Heart left ventricle (tissue), 16 donors: ENCODE data around the gene METTL17. TPM values are rescaled to one million over a fixed set of nuclear protein-coding genes. Genes with fewer than 3 reads are reported as not detected.

Experiments
- ATAC-seq, 4 donors: fragments of 200-7000 bp; cut with Tn5 transposase; one replicate each; pipeline ENCODE4 v1.9.1; 2020 to 2022; ENCODE audit warnings: moderate library complexity in 4 of 4, mild to moderate bottlenecking in 3 of 4, moderate number of reproducible peaks in 1 of 4
- DNase-seq, 5 donors: peaks; one replicate each; pipeline ENCODE4 v3.0.0-alpha.2; 2020
- H3K27ac ChIP-seq, 12 donors: fragments of 200-600 bp; sonication (generic) in 4 of 12; one replicate each; pipeline versions ENCODE4 v1.5.0 to v1.8.0; 2016 to 2022; ENCODE audit warnings: mild to moderate bottlenecking in 2 of 12
- H3K27me3 ChIP-seq, 9 donors: fragments of 200-600 bp; sonication (generic) in 2 of 9; one replicate each; pipeline versions ENCODE4 v1.5.1 to v1.8.0; 2016 to 2022; ENCODE audit warnings: mild to moderate bottlenecking in 3 of 9
- H3K36me3 ChIP-seq, 9 donors: fragments of 200-600 bp; sonication (generic) in 2 of 9; one replicate each; pipeline versions ENCODE4 v1.5.0 to v1.8.0; 2018 to 2022; ENCODE audit warnings: mild to moderate bottlenecking in 2 of 9
- H3K4me1 ChIP-seq, 12 donors: fragments of 200-600 bp; sonication (generic) in 4 of 12; one replicate each; pipeline versions ENCODE4 v1.5.0 to v1.8.0; 2016 to 2022; ENCODE audit warnings: mild to moderate bottlenecking in 3 of 12
- H3K4me3 ChIP-seq, 12 donors: fragments of 200-600 bp; sonication (generic) in 4 of 12; one replicate each; pipeline versions ENCODE4 v1.5.0 to v1.8.0; 2017 to 2022; ENCODE audit warnings: mild to moderate bottlenecking in 9 of 12, moderate library complexity in 4 of 12
- H3K9me3 ChIP-seq, 12 donors: fragments of 200-600 bp; sonication (generic) in 4 of 12; one replicate each; pipeline versions ENCODE4 v1.5.0 to v1.8.0; 2016 to 2022; ENCODE audit warnings: mild to moderate bottlenecking in 1 of 12
- CTCF ChIP-seq, 12 donors: fragments of 200-600 bp; sonication (generic) in 4 of 12; IDR thresholded peaks; one replicate each; pipeline versions ENCODE4 v1.5.0 to v1.8.0; 2018 to 2022; ENCODE audit warnings: antibody characterized with exemption in 12 of 12, mild to moderate bottlenecking in 5 of 12
- POLR2A ChIP-seq, 2 donors: fragments of 450-650 bp; IDR thresholded peaks; one replicate each; pipeline ENCODE4 v1.6.1; 2017; ENCODE audit warnings: antibody characterized with exemption in 2 of 2, mild to moderate bottlenecking in 2 of 2, moderate library complexity in 2 of 2
- WGBS, 4 donors: extraction: QIAGEN DNeasy Blood & Tissue Kit in 2 of 4; methylation state at CpG; one replicate each; pipeline versions ENCODE4 v1.1.5 to v1.1.7; 2013 to 2018; 5-methylcytosine and 5-hydroxymethylcytosine counted together
- intact Hi-C, 10 donors: fragments of 100-400 bp; cut with DNase I; formaldehyde crosslinking; loops; one replicate each; pipeline versions ENCODE4 v1.11.1 to v1.14.2; 2022
- microRNA-seq, 4 donors: library from miRNA; unstranded; fragments of <30 nt; microRNA quantifications; one replicate each; pipeline versions ENCODE4 to v1.2.0, GENCODE V29; 2017 to 2020
- polyA plus RNA-seq, 2 donors: library from polyadenylated mRNA; stranded (reverse); fragments of 200-250 nt; gene quantifications; one replicate each; pipeline ENCODE4 v1.2.3, GENCODE V29; 2013
- total RNA-seq, 9 donors: library from RNA; depleted of rRNA in 2 of 9; stranded (reverse); fragments of >200 nt in 2 of 9; fragmentation: NEBNext Ultra II Directional in 3 of 9; extraction: Animal tissue kit (Norgen Biotek cat#: 25700) in 3 of 9; gene quantifications; one replicate each; pipeline versions ENCODE4 v1.1.0 to v1.2.4, GENCODE V29; 2016 to 2023
- donor health status: ischemic (EF 13 %, LVEDD 7.1; RV severe dilation, severe dysfunction).
- donor health status: healthy with polysubstance abuse.
- donor health status: DM: no; HTN: yes; CAD: no.
- donor health status: DM: no; HTN: no; CAD: no.
- donor health status: ischemic (EF 25% LVEDD 6.9; RV normal size, moderate dysfunction).
- donor health status: ischemic (EF 25% LVEDD 5.7; RV mildly dilated, moderate dysfunction).
- donor health status: healthy.
- donor health status: DM: yes; HTN: yes; CAD: no.
- donor health status: ischemic (EF 35%, LVEDD 5.7; RV mildly dilated, moderate dysfunction).
- donor health status: nonischemic (EF 11% LVEDD 7.7; RV severe dilation, severe dysfunction).
- donor health status: DM: yes; HTN: yes; CAD: no.
- donor health status: PGD.
- donor health status: ischemic (EF 29% LVEDD 5.4; RV normal size, mild dysfunction).
- donor health status: nonischemic (EF 23%, LVEDD 6.1; RV moderate dilation, normal function).

METTL17 gene
- total and polyA plus RNA-seq, 11 donors: 31.3 to 59.5 (median 44.7) TPM

DNA sequence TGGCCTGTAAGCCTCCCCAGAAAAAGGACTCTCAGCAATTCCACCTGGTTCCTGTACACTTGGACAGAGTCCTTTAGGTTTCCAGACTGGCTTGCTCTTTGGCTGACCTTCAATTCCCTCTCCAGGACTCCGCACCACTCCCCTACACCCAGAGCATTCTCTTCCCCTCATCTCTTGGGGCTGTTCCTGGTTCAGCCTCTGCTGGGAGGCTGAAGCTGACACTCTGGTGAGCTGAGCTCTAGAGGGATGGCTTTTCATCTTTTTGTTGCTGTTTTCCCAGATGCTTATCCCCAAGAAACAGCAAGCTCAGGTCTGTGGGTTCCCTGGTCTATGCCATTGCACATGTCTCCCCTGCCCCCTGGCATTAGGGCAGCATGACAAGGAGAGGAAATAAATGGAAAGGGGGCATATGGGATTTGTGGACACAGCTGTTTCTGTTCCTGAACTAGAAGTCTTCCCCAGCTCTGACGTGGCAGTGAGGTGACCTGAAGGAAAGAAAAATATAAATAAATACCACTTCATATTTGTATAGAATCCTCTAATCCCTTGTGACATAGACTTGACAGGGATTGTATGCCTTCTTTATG lies 53.7 kb downstream of the METTL17 start:
- no peak overlapping the region for H3K4me3 ChIP-seq
- no peak for DNase-seq
- no peaks in the 10 kb centered on the region for H3K27me3 ChIP-seq
- intact Hi-C loops: loop anchor here in 5 of 10 donors (5.0 to 10.0 kb wide), 5 partner anchors 36 to 361 kb away; partner anchors contain the start of gene RNASE4 (in 1 of the 5)
- 22 to 45% (median 28%) methylated on average over 2 of the region's 2 CpGs for WGBS, 4 donors
- no peaks in the 10 kb centered on the region for H3K36me3 ChIP-seq
- H3K4me1 ChIP-seq: peaks cover 5 to 55% (median 31%) of the 10 kb centered on the region in 12 donors
- no peak for ATAC-seq
- TF ChIP-seq POLR2A (IDR thresholded peaks at IDR 0.05) (no peak), CTCF (IDR thresholded peaks at IDR 0.05) (no peak)
- peak overlapping the region in 9 of 12 donors; percentile 7 to 62 (median 38) for H3K27ac ChIP-seq
- no peaks in the 10 kb centered on the region for H3K9me3 ChIP-seq

DNA sequence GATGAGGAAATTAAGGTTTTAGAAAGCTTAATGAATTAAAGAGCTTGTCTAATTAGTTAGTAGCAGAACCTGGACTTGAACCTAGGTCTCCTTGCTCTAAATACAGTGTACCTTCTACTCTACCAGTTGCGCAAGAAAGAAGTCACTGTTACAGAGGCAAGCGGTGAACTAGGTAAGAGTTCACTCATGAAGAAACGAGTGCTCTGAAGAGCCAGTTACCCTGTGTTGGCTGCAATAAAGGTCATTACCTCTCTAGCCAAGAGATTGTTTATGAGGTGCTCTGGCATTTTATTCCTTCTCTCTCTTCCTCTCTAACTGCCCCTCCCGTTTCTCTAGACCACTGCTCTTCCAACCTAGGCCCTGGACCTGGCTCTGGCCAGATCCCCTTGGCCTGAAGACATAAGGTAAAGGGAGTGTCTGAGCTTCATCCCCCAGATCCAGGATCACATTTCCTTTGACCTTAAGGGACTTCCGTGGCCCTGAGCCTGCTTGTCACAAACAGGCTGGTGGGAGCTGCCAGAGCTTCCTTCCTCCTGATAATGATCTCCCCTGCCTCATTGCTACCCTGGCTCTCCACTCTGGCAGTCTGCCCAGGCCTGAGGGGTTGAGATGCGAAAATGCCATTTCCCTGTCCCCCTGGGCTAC lies 54.3 kb downstream of the METTL17 start:
- no peak for TF ChIP-seq POLR2A (IDR thresholded peaks at IDR 0.05)
- no peak for TF ChIP-seq CTCF (IDR thresholded peaks at IDR 0.05)
- no peaks in the 10 kb centered on the region for H3K9me3 ChIP-seq
- H3K27me3 ChIP-seq: no peaks in the 10 kb centered on the region
- H3K4me3 ChIP-seq: no peak overlapping the region
- WGBS, 4 donors: 28 to 42% (median 31%) methylated on average over 6 of the region's 6 CpGs
- peaks cover 5 to 52% (median 30%) of the 10 kb centered on the region in 12 donors for H3K4me1 ChIP-seq
- H3K27ac ChIP-seq: peak overlapping the region in 9 of 12 donors; percentile 7 to 62 (median 38)
- H3K36me3 ChIP-seq: no peaks in the 10 kb centered on the region
- intact Hi-C loops: loop anchor here in 5 of 10 donors (5.0 to 10.0 kb wide), 5 partner anchors 37 to 362 kb away; partner anchors contain the start of gene RNASE4 (in 1 of the 5)
- peak in 3 of 4 donors; percentile 25 to 49 (median 38) for ATAC-seq
- peak in 2 of 5 donors; percentile 47 to 54 for DNase-seq

Small RNAs within 50 kb of the gene (microRNA-seq; reads per million reads assigned to microRNA genes)
- gene MIR6717: 0 to 0.38 (median 0) reads per million in 4 donors

Other genes starting within 250 kb of the METTL17 start
- gene EDDM3A, start 244.1 kb upstream of the METTL17 start, total RNA-seq: not detected
- gene EDDM3A, start 244.1 kb upstream of the METTL17 start, polyA plus RNA-seq: not detected
- gene EDDM3B, start 221.6 kb upstream of the METTL17 start, total RNA-seq: not detected
- gene EDDM3B, start 221.6 kb upstream of the METTL17 start, polyA plus RNA-seq: not detected
- gene RNASE6, start 208.7 kb upstream of the METTL17 start, total RNA-seq: 10 to 100 TPM in 2 of 9 donors, 1 to 10 TPM in 7; 2.5 to 39.9 (median 5.2) TPM
- 1 to 10 TPM; 1.1 to 6.3 TPM for gene RNASE6, start 208.7 kb upstream of the METTL17 start, polyA plus RNA-seq
- 100 to 1,000 TPM; 127 to 654 (median 294) TPM for gene RNASE1, start 187.1 kb upstream of the METTL17 start, total RNA-seq
- 100 to 1,000 TPM; 199 to 242 TPM for gene RNASE1, start 187.1 kb upstream of the METTL17 start, polyA plus RNA-seq
- gene RNASE3, start 98.6 kb upstream of the METTL17 start, total RNA-seq: under 1 TPM in 2 of 9 donors, not detected in 7; 0.38 to 0.61 TPM
- under 1 TPM in 1 of 2 donors, not detected in 1; 0.12 TPM for gene RNASE3, start 98.6 kb upstream of the METTL17 start, polyA plus RNA-seq
- gene RNASE2, start 34.5 kb upstream of the METTL17 start, total RNA-seq: 10 to 100 TPM in 1 of 9 donors, 1 to 10 TPM in 3, under 1 TPM in 2, not detected in 3; 0.80 to 16.6 (median 2.0) TPM
- gene RNASE2, start 34.5 kb upstream of the METTL17 start, polyA plus RNA-seq: 1 to 10 TPM; 2.1 to 4.5 TPM
- gene SLC39A2, start 9.3 kb downstream of the METTL17 start, total RNA-seq: not detected
- not detected for gene SLC39A2, start 9.3 kb downstream of the METTL17 start, polyA plus RNA-seq
- 100 to 1,000 TPM; 187 to 661 (median 301) TPM for gene NDRG2, start 35.1 kb downstream of the METTL17 start, total RNA-seq
- gene NDRG2, start 35.1 kb downstream of the METTL17 start, polyA plus RNA-seq: 100 to 1,000 TPM; 314 to 339 TPM
- gene TPPP2, start 40.2 kb downstream of the METTL17 start, total RNA-seq: 1 to 10 TPM in 3 of 9 donors, under 1 TPM in 4, not detected in 2; 0.54 to 2.8 (median 0.99) TPM
- gene TPPP2, start 40.2 kb downstream of the METTL17 start, polyA plus RNA-seq: under 1 TPM; 0.65 to 0.96 TPM
- not detected for gene RNASE13, start 44.8 kb downstream of the METTL17 start, total RNA-seq
- not detected for gene RNASE13, start 44.8 kb downstream of the METTL17 start, polyA plus RNA-seq
- gene RNASE7, start 52.4 kb downstream of the METTL17 start, total RNA-seq: not detected
- under 1 TPM in 1 of 2 donors, not detected in 1; 0.04 TPM for gene RNASE7, start 52.4 kb downstream of the METTL17 start, polyA plus RNA-seq
- not detected for gene RNASE8, start 67.8 kb downstream of the METTL17 start, total RNA-seq
- not detected for gene RNASE8, start 67.8 kb downstream of the METTL17 start, polyA plus RNA-seq
- 10 to 100 TPM; 16.1 to 31.5 (median 18.8) TPM for gene ARHGEF40, start 80.3 kb downstream of the METTL17 start, total RNA-seq
- gene ARHGEF40, start 80.3 kb downstream of the METTL17 start, polyA plus RNA-seq: 10 to 100 TPM; 15.5 to 18.2 TPM
- 10 to 100 TPM; 33.9 to 97.9 (median 38.2) TPM for gene ZNF219, start 108.7 kb downstream of the METTL17 start, total RNA-seq
- 10 to 100 TPM; 50.0 to 57.4 TPM for gene ZNF219, start 108.7 kb downstream of the METTL17 start, polyA plus RNA-seq
- gene TMEM253, start 111.1 kb downstream of the METTL17 start, total RNA-seq: under 1 TPM in 6 of 9 donors, not detected in 3; 0.19 to 0.79 (median 0.36) TPM
- gene TMEM253, start 111.1 kb downstream of the METTL17 start, polyA plus RNA-seq: under 1 TPM; 0.29 to 0.57 TPM
- not detected for gene OR5AU1, start 166.1 kb downstream of the METTL17 start, total RNA-seq
- gene OR5AU1, start 166.1 kb downstream of the METTL17 start, polyA plus RNA-seq: not detected